ENCODE measurements around the gene MLST8. TPM values are rescaled to one million over a fixed set of nuclear protein-coding genes. Genes with fewer than 3 reads are reported as not detected.

MLST8 gene
- polyA plus RNA-seq, 3 donors from 2014 or later = 22.5 to 39.1 (median 36.9) TPM

DNA sequence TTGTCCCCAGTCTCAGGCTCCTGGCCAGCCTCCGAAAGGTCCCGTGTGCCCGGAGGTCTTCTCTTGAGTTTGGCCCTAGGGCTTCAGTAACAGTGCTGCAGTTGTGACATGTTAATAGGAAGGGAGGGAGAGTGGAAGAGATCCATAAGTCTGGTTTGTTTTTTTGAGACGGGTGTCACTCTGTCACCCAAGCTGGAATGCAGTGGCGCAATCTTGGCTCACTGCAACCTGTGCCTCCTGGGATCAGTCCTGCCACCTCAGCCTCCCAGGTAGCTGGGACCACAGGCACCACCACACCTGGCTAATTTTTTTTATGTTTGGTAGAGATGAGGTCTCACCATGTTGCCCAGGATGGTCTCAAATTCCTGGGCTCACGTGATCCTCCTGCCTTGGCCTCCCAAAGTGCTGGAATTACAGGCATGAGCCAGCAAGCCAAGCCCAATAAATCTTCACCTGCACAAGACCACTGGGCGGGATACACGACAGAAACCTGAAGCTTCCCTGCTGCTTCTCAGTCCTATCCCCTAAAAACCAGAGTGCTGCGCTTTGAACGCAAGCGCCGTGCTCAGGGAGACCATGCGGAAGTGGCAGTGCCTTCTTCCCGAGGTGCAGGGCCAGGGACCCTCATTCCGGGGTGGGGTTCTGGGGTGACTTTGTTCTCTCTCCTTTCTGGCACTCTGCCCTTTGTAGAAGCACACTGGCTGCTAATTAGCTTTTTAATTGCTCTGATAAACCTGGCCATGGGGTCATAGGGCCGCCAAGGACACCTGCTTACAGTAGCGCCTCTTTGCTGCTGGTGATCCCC is 38.8 kb upstream of the MLST8 start:
- Mint-ChIP-seq H3K4me1 (no peaks in the 10 kb centered on the region), H3K4me3 (no peak overlapping the region), H3K36me3 (no peaks in the 10 kb centered on the region), H3K27ac (peak overlapping the region in 2 of 6 donors; percentile 17 to 55), H3K9me3 (no peaks in the 10 kb centered on the region), H3K27me3 (ENCODE audit: low read depth in 3 of 3) (peaks cover 0 to 1% (median 0%) of the 10 kb centered on the region in 3 donors)
- DNase-seq = no peak

DNA sequence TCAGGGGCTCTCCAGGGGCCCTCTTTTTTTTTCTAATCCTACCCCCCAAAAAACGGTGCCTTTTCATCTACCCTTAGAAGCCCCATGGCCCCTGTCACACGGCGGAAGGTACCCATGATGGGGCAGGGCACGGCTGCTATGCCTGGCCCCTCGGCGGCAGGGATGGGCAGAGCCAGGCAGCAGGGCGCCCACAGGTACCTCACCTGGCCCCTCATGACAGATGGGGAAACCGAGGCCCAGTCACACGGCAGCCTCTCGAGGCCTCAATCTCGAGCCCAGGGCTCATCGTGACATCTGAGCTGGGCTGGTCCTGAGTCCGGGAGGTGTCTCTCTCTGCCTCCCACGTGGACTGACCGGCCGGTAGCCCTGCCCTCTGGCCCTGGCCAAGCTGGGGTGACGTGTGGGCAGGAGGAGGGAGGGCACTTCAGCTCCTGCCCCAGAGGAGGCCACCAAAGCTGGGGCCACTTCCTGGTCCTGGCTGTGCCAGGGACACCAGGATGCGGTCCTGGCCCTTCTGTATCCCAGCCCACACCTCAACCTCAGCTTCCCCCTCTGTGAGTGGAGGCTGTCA is 38.1 kb upstream of the MLST8 start:
- DNase-seq = no peak
- H3K9me3 Mint-ChIP-seq = no peaks in the 10 kb centered on the region
- no peaks in the 10 kb centered on the region for H3K4me1 Mint-ChIP-seq
- no peak overlapping the region for H3K4me3 Mint-ChIP-seq
- H3K27ac Mint-ChIP-seq = no peak overlapping the region
- H3K27me3 Mint-ChIP-seq (ENCODE audit: low read depth in 3 of 3) = no peaks in the 10 kb centered on the region
- H3K36me3 Mint-ChIP-seq = no peaks in the 10 kb centered on the region

DNA sequence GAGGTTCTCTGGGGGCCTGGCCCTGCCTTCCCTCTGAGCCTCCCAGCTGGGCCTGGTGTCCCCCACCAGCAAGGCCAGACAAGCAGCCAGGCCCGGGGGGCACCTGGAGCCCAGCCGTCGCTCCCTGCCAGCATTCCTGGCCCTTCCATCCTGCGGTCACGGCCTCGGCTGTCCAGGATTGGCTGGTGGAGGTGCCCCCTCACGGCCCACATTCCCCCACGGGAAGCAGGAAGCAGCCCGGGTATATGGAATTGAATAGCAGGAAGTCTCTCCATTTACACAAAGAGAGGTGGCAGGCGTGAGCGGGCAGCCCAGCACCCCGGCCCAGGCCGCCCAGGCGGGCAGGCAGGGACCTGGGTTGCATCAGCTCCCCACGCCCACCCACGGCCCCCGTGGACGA is 35.2 kb upstream of the MLST8 start:
- Mint-ChIP-seq H3K4me3 (no peak overlapping the region), H3K27me3 (ENCODE audit: low read depth in 3 of 3) (no peaks in the 10 kb centered on the region), H3K9me3 (no peaks in the 10 kb centered on the region), H3K4me1 (no peaks in the 10 kb centered on the region), H3K36me3 (no peaks in the 10 kb centered on the region), H3K27ac (no peak overlapping the region)
- no peak for DNase-seq

DNA sequence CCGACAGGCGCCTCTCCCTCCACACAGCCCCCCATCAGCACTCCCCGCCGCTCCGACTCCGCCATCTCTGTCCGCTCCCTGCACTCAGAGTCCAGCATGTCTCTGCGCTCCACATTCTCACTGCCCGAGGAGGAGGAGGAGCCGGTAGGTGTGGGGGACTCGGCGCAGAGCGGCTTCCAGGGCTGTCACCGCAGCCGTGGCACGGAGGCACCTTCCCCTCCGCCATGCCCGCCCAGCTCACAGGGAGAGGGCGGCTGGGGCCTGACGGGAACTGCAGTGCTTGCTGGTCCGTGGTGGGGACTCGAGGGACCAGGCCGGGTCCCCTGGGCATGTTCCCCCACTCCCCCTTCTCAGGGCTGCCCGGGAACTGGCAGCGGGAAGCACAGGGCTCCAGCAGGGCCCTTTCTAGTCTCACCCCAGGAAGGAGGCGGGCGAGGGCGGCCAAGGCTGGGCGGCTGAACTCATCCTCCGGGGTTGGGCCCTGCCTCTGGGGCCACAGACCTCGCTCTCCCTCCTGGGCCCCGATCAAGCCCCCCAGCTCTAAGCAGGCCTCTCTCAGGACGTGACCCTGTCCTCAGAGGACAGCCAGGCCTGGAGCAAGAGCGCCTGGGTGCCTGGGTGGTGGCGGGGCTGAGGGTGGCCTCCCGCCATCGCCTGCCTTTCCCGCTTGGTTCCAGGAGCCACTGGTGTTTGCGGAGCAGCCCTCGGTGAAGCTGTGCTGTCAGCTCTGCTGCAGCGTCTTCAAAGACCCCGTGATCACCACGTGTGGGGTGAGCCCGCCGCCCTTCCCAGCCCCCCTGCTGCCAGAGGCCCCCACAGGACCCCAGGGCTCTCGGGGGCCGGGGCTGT is 34.4 kb upstream of the MLST8 start:
- Mint-ChIP-seq H3K4me3 (no peak overlapping the region), H3K27me3 (ENCODE audit: low read depth in 3 of 3) (no peaks in the 10 kb centered on the region), H3K27ac (no peak overlapping the region), H3K36me3 (no peaks in the 10 kb centered on the region), H3K9me3 (no peaks in the 10 kb centered on the region), H3K4me1 (no peaks in the 10 kb centered on the region)
- DNase-seq = no peak

DNA sequence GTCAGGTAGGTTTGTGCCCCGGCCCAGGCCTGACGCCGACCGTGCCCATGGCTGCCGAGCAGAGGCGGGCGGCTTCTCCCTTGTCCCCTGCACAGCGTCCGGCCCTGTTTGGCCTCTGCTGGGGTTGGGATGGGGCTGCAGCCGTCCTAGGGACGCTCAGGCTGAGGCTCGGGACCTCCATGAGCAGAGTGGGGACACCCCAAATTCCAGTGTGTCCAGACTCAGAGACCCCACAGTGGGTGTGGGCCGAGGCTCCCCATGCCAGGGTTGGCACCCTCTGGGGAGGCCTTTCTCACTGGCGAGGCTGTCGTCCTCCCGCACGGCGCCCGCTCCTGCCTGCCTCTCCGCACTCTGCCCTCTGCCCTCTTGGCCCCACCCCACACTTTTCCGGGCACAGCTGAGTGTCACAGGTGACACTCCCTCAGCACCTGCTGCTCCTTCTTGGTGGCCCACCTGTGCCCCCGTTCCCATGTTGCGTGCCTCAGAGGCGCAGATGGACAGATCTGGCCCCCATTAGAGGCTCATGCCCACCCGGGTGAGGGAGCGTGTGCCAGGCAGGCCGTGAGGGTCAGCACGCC is 33.6 kb upstream of the MLST8 start:
- H3K4me1 Mint-ChIP-seq = no peaks in the 10 kb centered on the region
- H3K4me3 Mint-ChIP-seq = no peak overlapping the region
- no peaks in the 10 kb centered on the region for H3K36me3 Mint-ChIP-seq
- no peaks in the 10 kb centered on the region for H3K27me3 Mint-ChIP-seq (ENCODE audit: low read depth in 3 of 3)
- no peak overlapping the region for H3K27ac Mint-ChIP-seq
- no peaks in the 10 kb centered on the region for H3K9me3 Mint-ChIP-seq
- no peak for DNase-seq

DNA sequence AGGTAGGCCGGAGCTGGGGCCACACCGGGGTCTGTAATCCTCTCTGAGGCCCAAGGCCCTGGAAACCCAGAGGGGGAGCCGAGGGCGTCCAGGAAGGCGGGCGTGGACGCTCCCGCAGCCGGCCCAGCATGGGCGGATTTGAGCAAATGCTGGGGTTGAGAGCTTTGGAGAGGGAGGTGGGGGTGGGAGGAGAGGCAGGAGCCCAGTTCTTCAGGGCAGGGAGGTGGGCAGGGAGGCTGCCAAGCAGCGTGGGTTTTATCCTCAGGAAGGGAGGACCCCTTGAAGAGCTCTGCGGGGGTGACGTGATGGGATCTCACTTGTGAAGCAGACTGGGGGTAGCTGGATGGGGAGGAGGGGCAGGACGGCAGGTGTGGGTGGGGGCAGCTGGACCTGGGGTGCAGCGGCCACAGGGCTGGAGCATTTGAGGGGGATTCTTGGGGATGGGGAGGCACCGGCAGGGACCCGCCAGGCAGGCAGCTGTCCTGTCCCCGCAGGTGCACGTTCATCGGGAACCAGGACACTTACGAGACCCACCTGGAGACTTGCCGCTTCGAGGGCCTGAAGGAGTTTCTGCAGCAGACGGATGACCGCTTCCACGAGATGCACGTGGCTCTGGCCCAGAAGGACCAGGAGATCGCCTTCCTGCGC is 32.4 kb upstream of the MLST8 start:
- DNase-seq = no peak
- no peak overlapping the region for H3K4me3 Mint-ChIP-seq
- no peaks in the 10 kb centered on the region for H3K4me1 Mint-ChIP-seq
- no peaks in the 10 kb centered on the region for H3K36me3 Mint-ChIP-seq
- H3K27me3 Mint-ChIP-seq (ENCODE audit: low read depth in 3 of 3) = no peaks in the 10 kb centered on the region
- H3K27ac Mint-ChIP-seq = no peak overlapping the region
- no peaks in the 10 kb centered on the region for H3K9me3 Mint-ChIP-seq

DNA sequence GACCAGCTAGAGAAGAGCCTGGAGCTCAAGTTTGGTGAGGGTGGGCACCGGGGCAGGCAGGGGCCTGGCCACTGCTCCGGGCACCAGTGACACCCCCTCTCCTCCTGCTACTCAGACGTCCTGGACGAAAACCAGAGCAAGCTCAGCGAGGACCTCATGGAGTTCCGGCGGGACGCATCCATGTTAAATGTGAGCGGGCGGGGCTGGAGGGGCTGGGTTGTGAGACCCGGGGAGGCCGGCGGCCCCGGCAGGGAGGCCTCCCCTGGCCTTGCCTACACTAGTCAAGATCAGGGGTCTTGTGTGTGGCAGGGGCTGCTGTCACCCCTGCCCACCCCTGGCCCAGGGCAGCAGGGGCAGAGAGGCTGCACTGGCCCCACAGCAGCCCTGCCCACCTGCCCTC is 31.9 kb upstream of the MLST8 start:
- no peaks in the 10 kb centered on the region for H3K9me3 Mint-ChIP-seq
- no peak overlapping the region for H3K27ac Mint-ChIP-seq
- no peaks in the 10 kb centered on the region for H3K36me3 Mint-ChIP-seq
- no peak for DNase-seq
- H3K4me3 Mint-ChIP-seq = no peak overlapping the region
- no peaks in the 10 kb centered on the region for H3K27me3 Mint-ChIP-seq (ENCODE audit: low read depth in 3 of 3)
- H3K4me1 Mint-ChIP-seq = no peaks in the 10 kb centered on the region

DNA sequence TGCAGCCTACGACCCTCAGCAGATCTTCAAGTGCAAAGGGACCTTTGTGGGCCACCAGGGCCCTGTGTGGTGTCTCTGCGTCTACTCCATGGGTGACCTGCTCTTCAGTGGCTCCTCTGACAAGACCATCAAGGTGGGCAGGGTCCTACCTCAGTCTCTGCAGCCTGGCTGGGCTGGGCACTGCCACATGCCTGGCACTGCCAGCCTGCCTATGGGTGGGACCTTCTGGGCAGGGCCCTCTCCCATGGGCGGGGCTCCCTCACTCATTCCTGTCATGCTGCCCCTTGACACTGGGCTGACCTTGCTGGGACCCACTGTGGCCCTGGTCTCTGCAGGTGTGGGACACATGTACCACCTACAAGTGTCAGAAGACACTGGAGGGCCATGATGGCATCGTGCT is 31.3 kb upstream of the MLST8 start:
- Mint-ChIP-seq H3K9me3 (no peaks in the 10 kb centered on the region), H3K4me1 (no peaks in the 10 kb centered on the region), H3K27ac (no peak overlapping the region), H3K4me3 (no peak overlapping the region), H3K27me3 (ENCODE audit: low read depth in 3 of 3) (no peaks in the 10 kb centered on the region), H3K36me3 (no peaks in the 10 kb centered on the region)
- no peak for DNase-seq

DNA sequence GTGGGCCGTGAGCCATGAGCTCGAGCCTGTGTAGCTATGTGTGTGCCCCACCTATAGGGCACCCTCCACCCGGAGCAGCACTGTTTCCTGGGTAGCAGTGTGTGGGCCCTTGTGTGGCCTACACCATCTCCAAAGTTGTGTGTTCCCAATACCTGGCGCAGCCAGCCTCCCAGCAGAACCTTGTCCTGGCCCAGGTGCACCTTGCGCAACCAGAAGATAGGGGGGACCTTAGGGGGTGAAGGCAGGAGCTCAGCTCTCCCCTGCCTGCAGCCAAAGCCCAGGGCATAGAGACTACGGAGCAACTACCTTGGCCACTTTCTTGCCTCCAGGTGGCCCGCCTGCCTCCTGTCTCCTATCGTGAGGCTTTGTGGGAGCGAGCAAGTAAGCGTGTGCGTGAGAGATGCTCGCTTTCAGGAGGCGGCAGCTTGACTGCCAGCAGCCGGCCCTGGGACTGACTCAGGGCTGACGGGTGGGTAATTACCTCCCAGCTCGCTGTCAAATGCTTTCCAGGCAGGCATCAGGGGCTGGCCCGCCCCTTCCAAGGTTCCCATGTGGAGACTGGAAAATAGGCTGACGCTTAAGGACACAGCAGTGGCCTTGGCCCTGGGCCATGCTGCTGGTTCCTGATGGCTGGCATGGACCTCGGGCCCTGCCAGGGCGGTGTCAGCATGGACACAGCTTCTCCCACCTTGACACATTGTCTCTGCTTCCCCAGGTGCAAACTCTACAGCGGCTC is 30.7 kb upstream of the MLST8 start:
- Mint-ChIP-seq H3K27ac (no peak overlapping the region), H3K4me1 (no peaks in the 10 kb centered on the region), H3K36me3 (no peaks in the 10 kb centered on the region), H3K9me3 (no peaks in the 10 kb centered on the region), H3K4me3 (no peak overlapping the region), H3K27me3 (ENCODE audit: low read depth in 3 of 3) (no peaks in the 10 kb centered on the region)
- DNase-seq = no peak

DNA sequence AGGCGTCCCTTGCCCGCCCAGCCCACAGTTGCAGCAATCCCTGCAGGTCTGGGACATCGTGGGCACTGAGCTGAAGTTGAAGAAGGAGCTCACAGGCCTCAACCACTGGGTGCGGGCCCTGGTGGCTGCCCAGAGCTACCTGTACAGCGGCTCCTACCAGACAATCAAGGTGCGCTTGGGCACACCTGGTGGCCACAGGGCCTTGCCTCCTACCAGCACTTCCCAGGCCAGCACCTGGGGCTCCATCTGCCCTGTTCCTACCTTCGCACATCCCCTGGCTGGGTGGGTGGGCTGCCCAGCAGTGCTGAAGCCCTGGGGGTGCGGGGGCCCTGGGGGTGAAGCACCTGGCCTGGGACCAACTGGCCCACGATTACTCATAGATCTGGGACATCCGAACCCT is 29.8 kb upstream of the MLST8 start:
- Mint-ChIP-seq H3K27me3 (ENCODE audit: low read depth in 3 of 3) (no peaks in the 10 kb centered on the region), H3K4me3 (no peak overlapping the region), H3K27ac (no peak overlapping the region), H3K36me3 (no peaks in the 10 kb centered on the region), H3K4me1 (no peaks in the 10 kb centered on the region), H3K9me3 (no peaks in the 10 kb centered on the region)
- no peak for DNase-seq

DNA sequence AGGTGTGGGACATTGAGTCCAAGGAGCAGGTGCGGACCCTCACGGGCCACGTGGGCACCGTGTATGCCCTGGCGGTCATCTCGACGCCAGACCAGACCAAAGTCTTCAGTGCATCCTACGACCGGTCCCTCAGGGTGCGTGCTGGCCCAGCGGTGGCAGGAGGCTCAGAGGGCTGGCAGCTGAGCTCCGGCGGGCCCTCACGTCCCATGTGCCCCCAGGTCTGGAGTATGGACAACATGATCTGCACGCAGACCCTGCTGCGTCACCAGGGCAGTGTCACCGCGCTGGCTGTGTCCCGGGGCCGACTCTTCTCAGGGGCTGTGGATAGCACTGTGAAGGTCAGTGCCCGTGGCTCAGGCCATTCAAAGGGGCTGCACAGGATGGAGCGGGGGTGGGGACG is 29.2 kb upstream of the MLST8 start:
- H3K36me3 Mint-ChIP-seq = no peaks in the 10 kb centered on the region
- H3K4me3 Mint-ChIP-seq = no peak overlapping the region
- no peaks in the 10 kb centered on the region for H3K4me1 Mint-ChIP-seq
- no peaks in the 10 kb centered on the region for H3K27me3 Mint-ChIP-seq (ENCODE audit: low read depth in 3 of 3)
- H3K9me3 Mint-ChIP-seq = no peaks in the 10 kb centered on the region
- DNase-seq = no peak
- no peak overlapping the region for H3K27ac Mint-ChIP-seq

DNA sequence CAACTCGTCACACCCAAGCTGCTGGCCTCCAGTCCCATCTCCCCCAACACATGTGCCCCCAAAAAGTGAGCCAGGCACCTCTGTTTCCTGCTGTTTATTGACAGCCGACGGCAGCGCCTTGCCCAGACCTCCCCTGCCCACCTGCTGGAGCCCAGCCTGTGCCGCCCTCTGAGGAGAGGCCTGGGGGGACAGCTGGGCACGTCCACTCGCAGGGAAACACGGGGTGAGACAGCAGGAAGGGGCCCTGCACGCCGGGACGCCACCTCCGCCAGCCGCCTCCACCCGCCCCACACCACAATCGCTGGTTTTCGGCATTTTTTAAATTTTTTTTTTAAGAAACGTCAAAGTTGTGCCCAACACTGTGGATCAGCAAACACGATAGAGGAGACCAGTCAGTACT is 28.2 kb upstream of the MLST8 start:
- Mint-ChIP-seq H3K36me3 (no peaks in the 10 kb centered on the region), H3K4me1 (peaks cover 0 to 1% of the 10 kb centered on the region in 2 donors), H3K4me3 (no peak overlapping the region), H3K27ac (no peak overlapping the region), H3K27me3 (ENCODE audit: low read depth in 3 of 3) (no peaks in the 10 kb centered on the region), H3K9me3 (no peaks in the 10 kb centered on the region)
- DNase-seq = no peak

DNA sequence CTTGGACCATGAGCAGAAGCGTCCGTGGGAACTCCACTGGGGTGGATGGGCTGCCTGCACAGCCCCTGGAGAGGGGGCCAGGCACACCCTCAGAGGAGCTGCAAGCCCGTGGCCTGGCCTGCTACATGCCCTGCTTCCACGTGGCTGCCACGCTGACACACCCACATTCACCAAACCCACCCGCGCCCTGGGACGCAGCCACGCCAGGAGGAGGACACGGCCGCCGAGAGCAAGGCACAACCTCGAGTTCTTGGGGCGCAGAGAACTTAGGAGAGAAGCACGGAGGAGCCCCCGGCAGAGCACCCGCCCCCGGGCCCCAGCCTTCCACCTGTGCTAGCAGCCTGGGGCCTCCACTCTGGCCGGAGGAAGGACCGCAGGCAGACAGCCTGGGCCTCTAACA is 27.7 kb upstream of the MLST8 start:
- no peak for DNase-seq
- Mint-ChIP-seq H3K9me3 (no peaks in the 10 kb centered on the region), H3K4me3 (no peak overlapping the region), H3K27me3 (ENCODE audit: low read depth in 3 of 3) (no peaks in the 10 kb centered on the region), H3K27ac (no peak overlapping the region), H3K4me1 (peaks cover 0 to 4% of the 10 kb centered on the region in 2 donors), H3K36me3 (no peaks in the 10 kb centered on the region)

Measured in immature natural killer cell (primary cell).